H9 (cell line): ENCODE measurements around the gene IL1RAPL2. TPM values are rescaled to one million over a fixed set of nuclear protein-coding genes. Genes with fewer than 3 reads are reported as not detected.

Experiments used
- DNase-seq: peaks from one replicate; pipeline ENCODE4 v3.0.0-alpha.2; 2017
- H2AFZ ChIP-seq: one replicate; pipeline ENCODE4 v1.6.1; 2013; ENCODE audit warnings: mild to moderate bottlenecking, low read length, control low read depth, moderate library complexity
- H2AK5ac ChIP-seq: 2 replicates; pipeline ENCODE4 v1.6.1; 2013; ENCODE audit warnings: low read length, control low read depth, mixed read lengths; ENCODE audit not compliant: insufficient read length
- H2BK120ac ChIP-seq: one replicate; pipeline ENCODE4 v1.6.1; 2013; ENCODE audit warnings: low read depth, mild to moderate bottlenecking, low read length, control low read depth, inconsistent platforms; ENCODE audit not compliant: poor library complexity, severe bottlenecking
- H2BK12ac ChIP-seq: 2 replicates; pipeline ENCODE4 v1.6.1; 2013; ENCODE audit warnings: low read length, control low read depth, mixed read lengths, low read depth; ENCODE audit not compliant: insufficient read length
- H2BK15ac ChIP-seq: 2 replicates; pipeline ENCODE4 v1.6.1; 2013; ENCODE audit warnings: low read depth, low read length, control low read depth
- H2BK20ac ChIP-seq: one replicate; pipeline ENCODE4 v1.6.1; 2013; ENCODE audit warnings: low read depth, mild to moderate bottlenecking, low read length, control low read depth, inconsistent platforms; ENCODE audit not compliant: poor library complexity, severe bottlenecking
- H2BK5ac ChIP-seq: 2 replicates; pipeline ENCODE4 v1.6.1; 2013; ENCODE audit warnings: low read length, control low read depth, mixed read lengths; ENCODE audit not compliant: insufficient read length
- H3K14ac ChIP-seq: 2 replicates; pipeline ENCODE4 v1.6.1; 2013; ENCODE audit warnings: low read length, control low read depth; ENCODE audit not compliant: insufficient read depth
- H3K18ac ChIP-seq: 2 replicates; pipeline ENCODE4 v1.6.1; 2013; ENCODE audit warnings: low read depth, mild to moderate bottlenecking, mixed read lengths, low read length, control low read depth; ENCODE audit not compliant: insufficient read length
- H3K23ac ChIP-seq: 2 replicates; pipeline ENCODE4 v1.6.1; 2013; ENCODE audit warnings: low read length, control low read depth, mixed read lengths, low read depth; ENCODE audit not compliant: insufficient read length
- H3K23me2 ChIP-seq: 2 replicates; pipeline ENCODE4 v1.6.1; 2013; ENCODE audit warnings: low read depth, mild to moderate bottlenecking, mixed read lengths, low read length, control low read depth; ENCODE audit not compliant: insufficient read length, poor library complexity, severe bottlenecking
- H3K27ac ChIP-seq: 2 replicates; pipeline ENCODE4 v1.5.1; 2013; ENCODE audit warnings: low read length, control low read depth, mixed read lengths, low read depth; ENCODE audit not compliant: insufficient read length
- H3K27me3 ChIP-seq: 2 replicates; pipeline ENCODE4 v1.6.1; 2013; ENCODE audit warnings: low read length, control low read depth, inconsistent platforms; ENCODE audit not compliant: insufficient read depth
- H3K4ac ChIP-seq: 2 replicates; pipeline ENCODE4 v1.6.1; 2013; ENCODE audit warnings: low read depth, mild to moderate bottlenecking, control low read depth, inconsistent platforms, low read length, moderate library complexity
- H3K4me1 ChIP-seq: 2 replicates; pipeline ENCODE4 v1.6.1; 2013; ENCODE audit warnings: low read length, control low read depth, inconsistent platforms; ENCODE audit not compliant: insufficient read depth
- H3K4me2 ChIP-seq: 2 replicates; pipeline ENCODE4 v1.6.1; 2013; ENCODE audit warnings: low read length, control low read depth, mixed read lengths; ENCODE audit not compliant: insufficient read length, insufficient read depth
- H3K56ac ChIP-seq: 2 replicates; pipeline ENCODE4 v1.6.1; 2013; ENCODE audit warnings: low read depth, mild to moderate bottlenecking, mixed read lengths, low read length, control low read depth; ENCODE audit not compliant: insufficient read length
- H3K79me1 ChIP-seq: 2 replicates; pipeline ENCODE4 v1.6.1; 2013; ENCODE audit warnings: low read depth, mild to moderate bottlenecking, moderate library complexity, low read length, control low read depth, inconsistent platforms; ENCODE audit not compliant: insufficient read depth, poor library complexity, severe bottlenecking
- H3K79me2 ChIP-seq: 2 replicates; pipeline ENCODE4 v1.6.1; 2013; ENCODE audit warnings: low read length, control low read depth, inconsistent platforms; ENCODE audit not compliant: insufficient read depth
- H3K9ac ChIP-seq: 2 replicates; pipeline ENCODE4 v1.6.1; 2013; ENCODE audit warnings: low read length, control low read depth, mixed read lengths; ENCODE audit not compliant: insufficient read length; ENCODE audit errors: extremely low read depth
- H3K9me3 ChIP-seq: one replicate; pipeline ENCODE4 v1.6.1; 2013; ENCODE audit warnings: low read depth, low read length, inconsistent platforms; ENCODE audit not compliant: control insufficient read depth
- H3T11ph ChIP-seq: one replicate; pipeline ENCODE4 v1.6.1; 2013; ENCODE audit warnings: mild to moderate bottlenecking, low read length, control low read depth, inconsistent platforms
- H4K20me1 ChIP-seq: one replicate; pipeline ENCODE4 v1.6.1; 2013; ENCODE audit not compliant: control insufficient read depth, insufficient read length, insufficient read depth
- H4K5ac ChIP-seq: 2 replicates; pipeline ENCODE4 v1.6.1; 2013; ENCODE audit warnings: low read depth, mild to moderate bottlenecking, mixed read lengths, low read length, control low read depth; ENCODE audit not compliant: insufficient read length
- H4K8ac ChIP-seq: replicated peaks from 2 replicates; pipeline ENCODE4 v1.6.1; 2013; ENCODE audit warnings: low read length, control low read depth, mixed read lengths, low read depth; ENCODE audit not compliant: insufficient read length
- H4K91ac ChIP-seq: 2 replicates; pipeline ENCODE4 v1.6.1; 2013; ENCODE audit warnings: low read depth, mild to moderate bottlenecking, moderate library complexity, mixed read lengths, low read length, control low read depth; ENCODE audit not compliant: insufficient read length
- H3K27ac Mint-ChIP-seq, 3 experiments: 2 replicates in 2 of 3; 3 replicates in 1 of 3; pipeline ENCODE4 v1.8.0; 2020 to 2021; ENCODE audit warnings: mixed read lengths in 3 of 3, mild to moderate bottlenecking in 1 of 3, moderate library complexity in 1 of 3
- H3K27me3 Mint-ChIP-seq: 2 replicates; pipeline ENCODE4 v1.8.0; 2021; ENCODE audit warnings: low read depth, mild to moderate bottlenecking, moderate library complexity, mixed read lengths
- H3K36me3 Mint-ChIP-seq, 3 experiments: 2 replicates in 2 of 3; 3 replicates in 1 of 3; pipeline ENCODE4 v1.8.0; 2020 to 2021; ENCODE audit warnings: low read depth in 3 of 3, mixed read lengths in 3 of 3; ENCODE audit not compliant: insufficient read depth in 1 of 3
- H3K4me1 Mint-ChIP-seq, 2 experiments: 2 replicates each; pipeline ENCODE4 v1.8.0; 2020; ENCODE audit warnings: mixed read lengths in 2 of 2
- H3K4me3 Mint-ChIP-seq, 2 experiments: 2 replicates in 1 of 2; 3 replicates in 1 of 2; pipeline ENCODE4 v1.8.0; 2020 to 2021; ENCODE audit warnings: mild to moderate bottlenecking in 2 of 2, mixed read lengths in 2 of 2, moderate library complexity in 1 of 2
- H3K9me3 Mint-ChIP-seq, 2 experiments: 2 replicates in 1 of 2; 3 replicates in 1 of 2; pipeline ENCODE4 v1.8.0; 2020; ENCODE audit warnings: mild to moderate bottlenecking in 2 of 2, mixed read lengths in 2 of 2, moderate library complexity in 1 of 2
- total RNA-seq: library from RNA; stranded (reverse); gene quantifications from 2 replicates; pipeline ENCODE4 v1.2.1, GENCODE V29; 2021
- TF ChIP-seq, protein P1 (sequence below): fragments of 200-600 bp; sonication (generic); conservative IDR thresholded peaks from 3 replicates; pipeline ENCODE4 v1.8.0; 2021; ENCODE audit warnings: antibody characterized with exemption, mild to moderate bottlenecking

The IL1RAPL2 gene
- total RNA-seq, 1 experiment from 2014 or later, result not detected

DNA sequence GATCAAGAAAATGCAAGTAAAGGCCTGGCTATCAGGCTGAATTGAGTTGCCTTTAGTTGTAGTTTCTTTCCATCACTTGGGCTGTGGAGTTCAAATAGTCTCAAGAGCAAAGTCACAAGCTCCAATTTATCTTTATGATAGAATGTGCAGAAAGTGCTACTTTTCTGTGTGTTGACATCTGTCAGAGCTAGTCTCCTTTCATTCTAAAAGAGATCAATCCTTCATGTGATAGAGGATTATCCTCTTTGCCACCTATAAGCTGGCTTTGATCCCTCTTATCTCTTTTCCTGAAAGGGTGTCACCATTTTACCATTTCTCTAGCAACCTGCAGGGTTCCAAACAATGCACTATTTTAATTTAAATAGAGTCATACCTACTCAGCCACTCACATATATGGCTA is 429.5 kb downstream of the IL1RAPL2 start:
- H3K4me1 ChIP-seq, result no peaks in the 10 kb centered on the region
- no peak overlapping the region for H2BK12ac ChIP-seq
- no peak overlapping the region for H4K8ac ChIP-seq
- Mint-ChIP-seq H3K36me3 (no peaks in the 10 kb centered on the region), H3K9me3 (peaks cover 0 to 36% of the 10 kb centered on the region in 2 experiments; a peak in 3 of 5 replicates), H3K4me1 (peaks cover 2 to 4% of the 10 kb centered on the region in 2 experiments; a peak in 2 of 4 replicates), H3K27ac (no peak overlapping the region), H3K27me3 (no peaks in the 10 kb centered on the region), H3K4me3 (no peak overlapping the region)
- DNase-seq, result no peak
- TF ChIP-seq, protein P1, sequence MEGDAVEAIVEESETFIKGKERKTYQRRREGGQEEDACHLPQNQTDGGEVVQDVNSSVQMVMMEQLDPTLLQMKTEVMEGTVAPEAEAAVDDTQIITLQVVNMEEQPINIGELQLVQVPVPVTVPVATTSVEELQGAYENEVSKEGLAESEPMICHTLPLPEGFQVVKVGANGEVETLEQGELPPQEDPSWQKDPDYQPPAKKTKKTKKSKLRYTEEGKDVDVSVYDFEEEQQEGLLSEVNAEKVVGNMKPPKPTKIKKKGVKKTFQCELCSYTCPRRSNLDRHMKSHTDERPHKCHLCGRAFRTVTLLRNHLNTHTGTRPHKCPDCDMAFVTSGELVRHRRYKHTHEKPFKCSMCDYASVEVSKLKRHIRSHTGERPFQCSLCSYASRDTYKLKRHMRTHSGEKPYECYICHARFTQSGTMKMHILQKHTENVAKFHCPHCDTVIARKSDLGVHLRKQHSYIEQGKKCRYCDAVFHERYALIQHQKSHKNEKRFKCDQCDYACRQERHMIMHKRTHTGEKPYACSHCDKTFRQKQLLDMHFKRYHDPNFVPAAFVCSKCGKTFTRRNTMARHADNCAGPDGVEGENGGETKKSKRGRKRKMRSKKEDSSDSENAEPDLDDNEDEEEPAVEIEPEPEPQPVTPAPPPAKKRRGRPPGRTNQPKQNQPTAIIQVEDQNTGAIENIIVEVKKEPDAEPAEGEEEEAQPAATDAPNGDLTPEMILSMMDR, result no peak
- no peaks in the 10 kb centered on the region for H3K79me2 ChIP-seq
- H2BK120ac ChIP-seq, result no peak overlapping the region
- H2BK20ac ChIP-seq, result no peak overlapping the region
- no peaks in the 10 kb centered on the region for H4K20me1 ChIP-seq
- H3K14ac ChIP-seq, result no peak overlapping the region
- no peak overlapping the region for H4K5ac ChIP-seq
- H3K23ac ChIP-seq, result no peak overlapping the region
- no peak overlapping the region for H2AFZ ChIP-seq
- H3K27me3 ChIP-seq, result no peaks in the 10 kb centered on the region
- H3K9me3 ChIP-seq, result no peaks in the 10 kb centered on the region
- H3K18ac ChIP-seq, result no peak overlapping the region
- H4K91ac ChIP-seq, result no peak overlapping the region
- H2AK5ac ChIP-seq, result no peak overlapping the region
- no peak overlapping the region for H3K4me2 ChIP-seq
- H3K27ac ChIP-seq, result no peak overlapping the region
- no peak overlapping the region for H3T11ph ChIP-seq
- H2BK5ac ChIP-seq, result no peak overlapping the region
- H3K79me1 ChIP-seq, result no peaks in the 10 kb centered on the region
- H3K4ac ChIP-seq, result no peak overlapping the region
- no peak overlapping the region for H3K9ac ChIP-seq
- H3K23me2 ChIP-seq, result no peaks in the 10 kb centered on the region
- H2BK15ac ChIP-seq, result no peak overlapping the region
- H3K56ac ChIP-seq, result no peak overlapping the region
